ENCODE data around the gene IGSF9.

IGSF9 gene

DNA sequence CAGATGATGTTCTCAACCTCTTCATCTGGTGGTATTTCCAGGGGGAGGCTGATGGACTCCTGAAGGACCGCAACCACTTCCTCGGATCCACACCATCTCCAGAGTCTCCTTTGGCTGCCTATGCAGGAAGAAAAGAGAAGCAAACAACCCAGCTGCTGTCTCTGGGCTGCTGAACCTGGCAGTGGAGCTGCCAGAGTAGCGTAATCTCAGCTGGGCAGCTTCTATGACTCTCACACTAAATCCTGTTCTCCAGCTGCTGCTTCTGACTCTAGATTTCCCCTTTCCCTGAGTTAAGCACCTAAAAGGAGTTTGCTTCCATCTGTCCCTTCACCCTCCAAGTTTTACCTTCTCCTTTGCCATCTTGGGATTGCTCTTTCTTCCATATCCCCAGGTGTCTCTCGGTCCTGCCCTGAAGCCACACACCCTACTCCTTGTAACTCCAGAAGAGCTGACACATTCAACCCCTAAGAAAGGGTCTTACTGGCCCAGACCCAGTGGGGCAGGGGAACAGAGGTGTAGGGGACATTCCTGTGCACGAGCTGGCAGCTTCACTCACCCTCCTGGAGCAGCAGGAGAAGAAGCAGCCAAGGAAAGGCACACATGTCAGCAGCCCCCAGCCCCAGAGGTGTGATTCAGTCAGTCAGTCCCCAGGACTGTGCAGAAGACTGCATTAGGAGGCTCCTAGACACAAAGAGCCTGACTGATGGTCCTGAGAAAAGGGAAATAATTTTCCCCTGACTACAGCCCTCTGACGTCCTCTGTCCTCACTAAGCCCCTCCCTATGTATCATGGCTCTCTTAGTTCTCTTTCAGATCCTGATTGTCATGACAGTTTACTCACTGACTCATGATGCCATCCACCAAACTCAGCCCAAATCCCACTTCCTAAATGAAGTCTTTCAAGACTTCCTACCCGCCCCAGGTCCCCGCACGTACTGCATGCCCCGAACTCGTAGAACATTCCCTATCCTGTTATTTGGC lies 8.4 kb upstream of the IGSF9 start, which contains the start of gene SLAMF9:
TSS of gene SLAMF9 (minus strand) at position 702 of the 980 bp plus-strand sequence. CDS start at position 602, 100 bp downstream.
- H3K4me1 ChIP-seq (ENCODE audit: control insufficient read depth, insufficient read depth, low read length), result no peaks in the 10 kb centered on the region
- H3K27me3 ChIP-seq (ENCODE audit: control insufficient read depth, insufficient read depth, low read length), result peaks cover 4% of the 10 kb centered on the region
- no peak within 1 kb of the TSS for H3K9ac ChIP-seq (ENCODE audit: low read depth, low read length)
- H3K9me3 ChIP-seq (ENCODE audit: control insufficient read depth, insufficient read depth, low read length), result no peaks in the 10 kb centered on the region
- H3K4me3 ChIP-seq (ENCODE audit: low read depth, low read length), result no peak within 1 kb of the TSS
- H3K36me3 ChIP-seq (ENCODE audit: control insufficient read depth, insufficient read depth, low read length), result no peaks in the 10 kb centered on the region

- no peaks in the 10 kb centered on the region for H3K9me3 ChIP-seq (ENCODE audit: control insufficient read depth, insufficient read depth, low read length)
- H3K4me1 ChIP-seq (ENCODE audit: control insufficient read depth, insufficient read depth, low read length), result no peaks in the 10 kb centered on the region
- H3K36me3 ChIP-seq (ENCODE audit: control insufficient read depth, insufficient read depth, low read length), result no peaks in the 10 kb centered on the region
- no peak overlapping the region for H3K9ac ChIP-seq (ENCODE audit: low read depth, low read length)
- H3K4me3 ChIP-seq (ENCODE audit: low read depth, low read length), result no peak overlapping the region
- peaks cover 4% of the 10 kb centered on the region for H3K27me3 ChIP-seq (ENCODE audit: control insufficient read depth, insufficient read depth, low read length)
Measured at GRCh38 chr1:159952932-159953331, 7.5 kb upstream of the IGSF9 start.

- Histone ChIP-seq H3K9ac (ENCODE audit: low read depth, low read length) (no peak overlapping the region), H3K9me3 (ENCODE audit: control insufficient read depth, insufficient read depth, low read length) (no peaks in the 10 kb centered on the region), H3K27me3 (ENCODE audit: control insufficient read depth, insufficient read depth, low read length) (peaks cover 4% of the 10 kb centered on the region), H3K4me3 (ENCODE audit: low read depth, low read length) (no peak overlapping the region), H3K36me3 (ENCODE audit: control insufficient read depth, insufficient read depth, low read length) (no peaks in the 10 kb centered on the region), H3K4me1 (ENCODE audit: control insufficient read depth, insufficient read depth, low read length) (peaks cover 3% of the 10 kb centered on the region)
Measured at GRCh38 chr1:159951551-159951950, 6.1 kb upstream of the IGSF9 start.

- Histone ChIP-seq H3K4me3 (ENCODE audit: low read depth, low read length) (no peak overlapping the region), H3K4me1 (ENCODE audit: control insufficient read depth, insufficient read depth, low read length) (peaks cover 8% of the 10 kb centered on the region), H3K36me3 (ENCODE audit: control insufficient read depth, insufficient read depth, low read length) (no peaks in the 10 kb centered on the region), H3K9ac (ENCODE audit: low read depth, low read length) (no peak overlapping the region), H3K27me3 (ENCODE audit: control insufficient read depth, insufficient read depth, low read length) (peaks cover 4% of the 10 kb centered on the region), H3K9me3 (ENCODE audit: control insufficient read depth, insufficient read depth, low read length) (no peaks in the 10 kb centered on the region)
Measured at GRCh38 chr1:159951016-159951415, 5.6 kb upstream of the IGSF9 start.

DNA sequence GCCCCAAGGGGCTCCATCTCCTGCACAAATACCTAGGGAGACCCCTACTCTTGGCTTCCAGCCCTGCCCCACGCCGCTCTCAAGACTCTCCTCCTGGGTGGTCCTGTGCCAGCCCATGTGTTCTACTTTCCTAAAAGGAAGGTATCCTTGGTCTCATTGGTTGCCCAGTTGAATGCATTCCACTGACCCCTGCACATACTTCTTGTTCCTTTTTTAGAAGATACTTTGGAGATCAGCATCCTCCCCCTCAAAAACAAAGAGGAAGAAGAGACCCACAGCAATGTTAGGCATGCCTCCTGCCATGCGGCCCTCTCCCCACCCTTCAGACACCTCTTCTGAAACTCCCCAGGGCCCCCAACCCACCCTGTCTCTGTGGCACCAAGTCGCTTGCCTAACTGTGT lies 4.6 kb upstream of the IGSF9 start:
- Histone ChIP-seq H3K4me3 (ENCODE audit: low read depth, low read length) (no peak overlapping the region), H3K4me1 (ENCODE audit: control insufficient read depth, insufficient read depth, low read length) (peaks cover 8% of the 10 kb centered on the region), H3K36me3 (ENCODE audit: control insufficient read depth, insufficient read depth, low read length) (no peaks in the 10 kb centered on the region), H3K27me3 (ENCODE audit: control insufficient read depth, insufficient read depth, low read length) (peaks cover 4% of the 10 kb centered on the region), H3K9ac (ENCODE audit: low read depth, low read length) (no peak overlapping the region), H3K9me3 (ENCODE audit: control insufficient read depth, insufficient read depth, low read length) (no peaks in the 10 kb centered on the region)

DNA sequence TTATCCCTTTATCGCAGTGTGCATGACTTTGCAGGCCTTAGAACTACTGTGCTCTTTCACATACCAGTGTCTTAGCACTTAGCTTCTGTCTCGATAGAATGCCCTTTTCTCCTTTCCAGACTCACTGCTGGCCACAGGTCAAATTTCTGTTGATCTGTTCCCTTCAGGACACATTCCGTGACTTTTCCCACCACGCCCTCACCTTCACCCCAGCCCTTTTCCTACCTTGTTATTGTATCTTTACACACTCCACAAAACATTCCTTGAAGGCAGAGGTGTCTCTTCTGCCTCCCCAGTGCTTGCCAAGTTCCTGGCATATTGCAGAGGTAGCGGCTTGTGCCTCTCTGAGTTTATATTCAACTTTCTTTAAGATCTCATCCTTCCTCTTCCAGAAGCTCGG lies 3.7 kb upstream of the IGSF9 start:
- no peaks in the 10 kb centered on the region for H3K9me3 ChIP-seq (ENCODE audit: control insufficient read depth, insufficient read depth, low read length)
- no peak overlapping the region for H3K9ac ChIP-seq (ENCODE audit: low read depth, low read length)
- no peaks in the 10 kb centered on the region for H3K36me3 ChIP-seq (ENCODE audit: control insufficient read depth, insufficient read depth, low read length)
- H3K4me1 ChIP-seq (ENCODE audit: control insufficient read depth, insufficient read depth, low read length), result peaks cover 15% of the 10 kb centered on the region
- H3K27me3 ChIP-seq (ENCODE audit: control insufficient read depth, insufficient read depth, low read length), result peaks cover 6% of the 10 kb centered on the region
- no peak overlapping the region for H3K4me3 ChIP-seq (ENCODE audit: low read depth, low read length)

DNA sequence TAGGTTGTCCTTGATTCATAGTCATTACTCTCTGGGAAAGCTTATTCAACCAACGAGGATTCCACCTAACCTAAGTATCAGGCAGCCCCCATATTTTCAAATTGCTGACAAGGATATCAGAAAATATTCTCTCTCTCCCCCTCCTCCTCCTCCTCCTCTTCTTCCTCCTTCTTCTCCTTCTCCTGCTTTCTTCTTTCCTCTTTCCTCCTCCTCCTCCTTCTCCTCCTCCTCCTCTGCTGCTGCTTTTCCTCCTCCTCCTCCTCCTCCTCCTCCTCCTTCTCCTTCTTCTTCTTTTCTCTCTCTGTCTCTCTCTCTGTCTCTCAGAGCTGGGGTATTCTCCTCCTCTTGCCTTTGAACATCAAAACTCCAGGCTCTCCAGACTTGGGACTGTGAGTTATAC lies 2.5 kb upstream of the IGSF9 start:
- H3K9ac ChIP-seq (ENCODE audit: low read depth, low read length), result no peak overlapping the region
- peaks cover 15% of the 10 kb centered on the region for H3K4me1 ChIP-seq (ENCODE audit: control insufficient read depth, insufficient read depth, low read length)
- no peak overlapping the region for H3K4me3 ChIP-seq (ENCODE audit: low read depth, low read length)
- H3K9me3 ChIP-seq (ENCODE audit: control insufficient read depth, insufficient read depth, low read length), result no peaks in the 10 kb centered on the region
- no peaks in the 10 kb centered on the region for H3K36me3 ChIP-seq (ENCODE audit: control insufficient read depth, insufficient read depth, low read length)
- H3K27me3 ChIP-seq (ENCODE audit: control insufficient read depth, insufficient read depth, low read length), result peaks cover 6% of the 10 kb centered on the region

DNA sequence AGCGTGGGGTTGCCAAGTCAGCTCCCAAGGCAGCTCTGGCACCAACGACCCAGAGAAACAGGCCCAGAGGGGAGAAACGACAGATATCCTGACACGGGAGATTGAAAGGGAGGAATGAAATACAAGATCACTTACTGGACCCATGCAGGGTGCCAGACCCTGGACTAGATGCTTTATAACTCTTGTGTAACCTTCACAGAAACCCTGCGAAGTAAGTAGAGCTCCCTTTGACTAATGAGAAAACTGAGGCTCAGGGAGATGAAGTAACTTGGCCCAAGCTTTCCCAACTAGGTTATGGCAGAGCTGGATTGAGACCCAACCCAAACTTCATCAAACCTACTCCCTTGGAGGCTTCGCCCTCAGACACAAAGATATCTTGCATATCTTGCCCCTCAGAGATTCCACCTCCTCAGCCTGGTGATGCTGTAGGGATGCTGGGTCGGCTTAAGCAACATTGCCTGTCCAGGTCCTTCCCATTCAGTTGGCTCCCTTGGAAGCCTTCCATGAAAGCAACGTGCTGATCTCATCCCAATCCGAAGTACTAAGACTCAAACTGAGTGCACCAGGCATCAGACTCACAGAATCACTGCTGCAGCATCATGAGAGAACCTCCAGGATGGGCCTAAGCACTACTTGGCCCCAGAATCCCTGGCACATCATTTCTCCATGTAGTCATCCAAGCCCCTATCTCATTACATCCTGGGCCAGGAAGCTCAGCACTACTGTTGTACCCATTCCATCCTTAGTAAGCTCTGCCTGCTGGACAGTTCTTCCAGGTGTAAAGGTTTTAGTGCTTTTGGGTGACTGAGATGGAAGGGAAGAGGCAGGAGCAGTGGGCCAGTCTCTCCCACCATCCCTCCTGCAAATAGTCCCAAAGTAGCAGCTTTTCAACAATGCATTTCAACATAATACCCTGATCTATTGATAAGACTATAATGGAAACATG lies 1.1 kb upstream of the IGSF9 start:
- Histone ChIP-seq H3K4me1 (ENCODE audit: control insufficient read depth, insufficient read depth, low read length) (peaks cover 15% of the 10 kb centered on the region), H3K4me3 (ENCODE audit: low read depth, low read length) (peak overlapping the region; percentile 74)

DNA sequence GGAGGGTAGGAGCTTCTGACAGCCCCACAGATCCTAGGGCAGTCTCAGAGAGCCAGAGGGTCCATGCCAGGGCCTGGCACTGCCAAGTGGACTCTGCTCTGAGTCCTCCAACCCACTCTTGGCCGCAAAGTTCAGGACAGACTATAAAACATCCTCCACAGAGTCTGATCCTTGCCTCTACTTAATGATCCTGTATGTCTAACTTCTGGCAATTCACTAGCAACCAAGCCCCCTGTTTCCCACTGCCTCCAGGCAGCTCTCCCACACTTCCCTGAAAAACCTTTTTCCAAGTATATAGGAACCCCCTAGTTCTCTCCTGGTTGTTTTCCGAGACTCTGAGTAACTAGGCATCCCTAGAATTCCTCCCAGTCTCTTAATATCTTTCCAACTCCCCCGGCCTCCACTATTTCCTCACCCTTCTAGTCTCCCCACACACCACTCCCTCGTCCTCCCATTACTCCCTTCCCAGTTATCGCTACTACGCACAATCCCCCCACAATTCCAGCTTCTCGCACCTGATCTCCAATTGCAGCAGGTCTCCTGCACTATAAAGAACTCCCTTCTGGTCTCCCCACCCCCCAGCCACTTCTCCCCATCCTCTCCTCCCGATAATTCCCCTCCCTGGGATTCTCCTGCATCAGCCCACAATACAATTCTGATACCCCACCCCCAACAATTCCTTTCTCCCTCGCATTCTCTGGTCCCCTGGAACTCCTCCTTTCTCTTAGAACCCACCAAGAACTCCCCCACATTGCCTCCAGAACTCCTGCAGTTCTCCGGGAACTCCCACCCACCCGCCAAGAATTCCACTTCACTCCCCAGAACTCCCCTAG lies 574 bp downstream of the IGSF9 start:
- Histone ChIP-seq H3K4me3 (ENCODE audit: low read depth, low read length) (peak overlapping the region; percentile 82), H3K27me3 (ENCODE audit: control insufficient read depth, insufficient read depth, low read length) (peaks cover 3% of the 10 kb centered on the region), H3K36me3 (ENCODE audit: control insufficient read depth, insufficient read depth, low read length) (no peaks in the 10 kb centered on the region), H3K9me3 (ENCODE audit: control insufficient read depth, insufficient read depth, low read length) (no peaks in the 10 kb centered on the region), H3K4me1 (ENCODE audit: control insufficient read depth, insufficient read depth, low read length) (peaks cover 15% of the 10 kb centered on the region), H3K9ac (ENCODE audit: low read depth, low read length) (peak overlapping the region; percentile 12)

More for the DNA sequence above, 1.1 kb upstream of the IGSF9 start:
- Histone ChIP-seq H3K27me3 (ENCODE audit: control insufficient read depth, insufficient read depth, low read length) (peaks cover 6% of the 10 kb centered on the region), H3K36me3 (ENCODE audit: control insufficient read depth, insufficient read depth, low read length) (no peaks in the 10 kb centered on the region), H3K9me3 (ENCODE audit: control insufficient read depth, insufficient read depth, low read length) (no peaks in the 10 kb centered on the region), H3K9ac (ENCODE audit: low read depth, low read length) (no peak overlapping the region)

DNA sequence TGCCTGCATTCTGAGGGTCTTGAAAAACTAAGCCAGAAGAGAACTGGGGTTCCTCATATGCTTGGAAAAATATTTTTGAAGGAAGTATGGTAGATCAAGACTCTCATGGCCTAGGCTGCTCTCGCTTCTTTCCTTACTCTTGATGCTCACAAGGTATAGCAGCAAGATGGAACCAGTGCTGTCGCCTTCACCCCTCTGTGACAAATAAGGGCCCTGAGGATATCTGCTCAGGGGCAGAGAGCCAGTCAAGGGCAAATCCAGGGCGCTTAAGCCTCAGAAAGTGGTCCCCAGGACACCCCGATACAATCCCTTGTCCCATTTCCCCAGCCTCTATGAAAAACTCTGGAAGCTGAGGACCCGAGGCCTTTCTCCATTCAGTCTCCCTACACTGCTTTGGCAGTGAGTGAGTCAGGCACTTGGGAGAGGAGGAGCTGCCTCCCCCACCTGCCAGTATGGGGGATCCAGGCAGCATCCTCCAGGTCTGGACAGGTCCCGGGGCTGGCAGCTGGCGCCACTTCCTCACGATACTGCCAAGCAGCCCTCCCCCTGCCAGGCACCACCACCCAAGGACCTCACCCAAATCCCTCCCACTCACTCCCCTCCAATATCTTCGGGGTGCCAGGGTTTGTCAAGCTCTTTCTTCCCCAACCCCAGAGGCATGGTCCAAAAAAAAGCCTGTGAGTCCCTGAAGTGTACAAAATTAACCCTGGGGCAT lies 1.3 kb downstream of the IGSF9 start:
- no peaks in the 10 kb centered on the region for H3K36me3 ChIP-seq (ENCODE audit: control insufficient read depth, insufficient read depth, low read length)
- H3K9ac ChIP-seq (ENCODE audit: low read depth, low read length), result no peak overlapping the region
- H3K27me3 ChIP-seq (ENCODE audit: control insufficient read depth, insufficient read depth, low read length), result peaks cover 3% of the 10 kb centered on the region
- H3K9me3 ChIP-seq (ENCODE audit: control insufficient read depth, insufficient read depth, low read length), result no peaks in the 10 kb centered on the region
- peaks cover 15% of the 10 kb centered on the region for H3K4me1 ChIP-seq (ENCODE audit: control insufficient read depth, insufficient read depth, low read length)
- H3K4me3 ChIP-seq (ENCODE audit: low read depth, low read length), result peak overlapping the region; percentile 82
